Fibroblast of mammary gland (primary cell): ENCODE results near the gene GAPDHS.

Experiments used
- DNase-seq: peaks from one replicate; pipeline ENCODE4 v3.0.0-alpha.2; 2010; ENCODE audit warnings: low read depth
- H3K4me3 ChIP-seq: 2 replicates; pipeline ENCODE4 v1.5.1; 2011; ENCODE audit warnings: low read depth, mild to moderate bottlenecking, low read length, moderate library complexity; ENCODE audit not compliant: control insufficient read depth
- TF ChIP-seq, protein P1 (sequence below): conservative IDR thresholded peaks from 2 replicates; pipeline ENCODE4 v1.5.1; 2011; ENCODE audit warnings: low read depth, low read length, inconsistent platforms; ENCODE audit not compliant: control insufficient read depth, insufficient read depth

Gene GAPDHS

DNA sequence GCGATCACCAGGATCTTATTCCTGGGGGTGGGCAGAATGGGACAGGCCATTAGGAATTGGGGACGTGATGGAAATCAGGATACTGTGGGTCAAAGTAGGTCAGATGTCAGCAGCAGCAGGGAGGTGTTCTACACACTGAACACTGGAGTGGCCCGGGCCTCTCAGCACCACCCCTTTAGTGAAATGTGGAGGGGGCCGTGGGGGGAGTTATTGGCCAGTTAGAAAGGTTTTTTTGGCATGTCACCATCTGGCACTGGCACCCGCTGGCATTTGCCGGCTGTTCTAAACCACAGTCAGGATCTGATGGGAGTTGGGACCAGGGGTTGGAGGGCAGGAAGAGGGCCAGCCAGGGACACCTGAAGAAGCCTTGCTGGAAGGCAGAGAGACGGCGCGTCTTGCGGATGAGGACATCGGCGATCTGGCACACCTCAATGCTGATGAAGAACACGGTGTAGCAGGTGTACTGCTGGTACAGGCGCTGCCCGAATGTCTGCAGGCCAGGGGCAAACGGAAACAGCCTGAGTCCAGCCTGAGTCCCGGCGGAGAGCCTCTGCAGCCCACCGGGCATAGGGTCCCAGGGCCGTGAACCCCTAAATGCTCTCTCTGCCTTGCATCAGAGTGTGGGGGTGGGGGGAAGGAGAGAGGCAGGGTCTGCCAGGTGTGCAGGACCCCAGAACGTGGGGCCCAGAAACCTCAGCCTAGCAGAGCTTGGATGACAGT, 18.0 kb downstream of the GAPDHS start:
- DNase-seq = no peak
- TF ChIP-seq, protein P1, sequence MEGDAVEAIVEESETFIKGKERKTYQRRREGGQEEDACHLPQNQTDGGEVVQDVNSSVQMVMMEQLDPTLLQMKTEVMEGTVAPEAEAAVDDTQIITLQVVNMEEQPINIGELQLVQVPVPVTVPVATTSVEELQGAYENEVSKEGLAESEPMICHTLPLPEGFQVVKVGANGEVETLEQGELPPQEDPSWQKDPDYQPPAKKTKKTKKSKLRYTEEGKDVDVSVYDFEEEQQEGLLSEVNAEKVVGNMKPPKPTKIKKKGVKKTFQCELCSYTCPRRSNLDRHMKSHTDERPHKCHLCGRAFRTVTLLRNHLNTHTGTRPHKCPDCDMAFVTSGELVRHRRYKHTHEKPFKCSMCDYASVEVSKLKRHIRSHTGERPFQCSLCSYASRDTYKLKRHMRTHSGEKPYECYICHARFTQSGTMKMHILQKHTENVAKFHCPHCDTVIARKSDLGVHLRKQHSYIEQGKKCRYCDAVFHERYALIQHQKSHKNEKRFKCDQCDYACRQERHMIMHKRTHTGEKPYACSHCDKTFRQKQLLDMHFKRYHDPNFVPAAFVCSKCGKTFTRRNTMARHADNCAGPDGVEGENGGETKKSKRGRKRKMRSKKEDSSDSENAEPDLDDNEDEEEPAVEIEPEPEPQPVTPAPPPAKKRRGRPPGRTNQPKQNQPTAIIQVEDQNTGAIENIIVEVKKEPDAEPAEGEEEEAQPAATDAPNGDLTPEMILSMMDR = no peak
- no peak overlapping the region for H3K4me3 ChIP-seq

DNA sequence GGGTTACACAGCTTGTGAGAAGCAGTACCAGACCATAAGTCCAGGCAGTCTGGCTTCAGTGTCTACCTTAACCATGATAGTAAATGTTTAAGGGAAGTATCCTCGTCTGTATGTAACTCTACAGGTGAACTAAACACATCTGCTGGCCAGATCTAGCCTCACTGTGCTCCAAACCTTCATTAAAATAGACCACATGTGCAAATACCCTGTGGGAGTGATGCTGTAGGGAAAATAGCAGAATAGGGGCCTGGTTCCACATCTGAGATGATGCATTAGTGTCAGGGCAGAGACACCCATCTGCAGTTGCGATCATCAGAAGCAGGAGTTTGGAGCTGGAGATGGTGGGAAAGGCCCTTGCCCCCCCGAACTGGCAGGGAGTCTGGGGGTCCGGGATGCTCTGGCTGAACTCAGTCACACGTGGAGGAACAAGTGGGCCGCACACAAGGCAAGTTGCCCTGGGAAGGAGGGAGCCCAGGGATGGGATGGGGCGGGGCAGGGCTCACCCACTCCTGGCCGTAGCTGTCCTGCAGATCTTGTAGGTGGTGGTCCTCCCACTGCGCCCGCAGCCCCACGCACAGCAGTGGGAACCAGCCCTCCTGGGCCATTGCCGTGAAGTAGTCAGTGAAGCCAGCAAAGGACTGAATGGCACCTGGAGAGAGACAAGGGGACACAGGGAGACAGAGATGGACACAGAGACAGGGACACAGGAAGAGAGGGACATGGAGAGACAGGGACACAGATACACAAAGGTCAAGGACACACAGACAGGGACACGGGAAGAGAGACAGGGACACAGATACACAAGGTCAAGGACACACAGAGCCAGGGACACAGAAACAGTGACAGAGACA, 19.5 kb downstream of the GAPDHS start:
- no peak for DNase-seq
- TF ChIP-seq, protein P1 = no peak

DNA sequence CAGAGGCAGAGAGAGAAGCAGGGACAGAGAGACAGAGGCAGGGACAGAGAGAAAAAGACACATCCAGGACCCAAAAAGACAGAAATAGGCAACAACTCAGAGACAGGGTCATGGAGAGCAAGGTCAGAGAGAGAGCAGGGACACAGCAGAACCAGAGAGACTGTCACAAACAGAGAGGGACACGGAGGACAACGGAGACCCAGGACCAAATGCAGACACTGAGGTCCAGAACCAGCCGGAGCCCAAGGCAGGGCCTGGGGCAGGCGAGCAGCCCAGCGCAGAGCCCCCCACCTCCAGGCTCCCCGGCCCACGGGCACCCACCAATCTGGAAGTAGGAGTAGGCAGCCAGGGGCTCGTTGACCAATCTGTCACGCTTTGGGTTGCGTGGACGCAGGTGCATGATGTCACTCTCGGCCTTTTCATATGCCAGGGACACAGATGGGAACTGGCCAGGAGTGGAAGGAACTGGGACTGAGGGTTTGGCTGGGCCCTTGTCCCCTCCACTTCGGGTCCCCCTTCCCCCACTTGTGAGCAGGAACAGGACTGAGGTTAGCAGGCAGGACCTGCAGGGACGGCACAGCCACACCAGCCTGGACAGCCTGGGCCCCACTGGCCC, 20.2 kb downstream of the GAPDHS start:
- no peak for DNase-seq
- TF ChIP-seq, protein P1 = no peak
- H3K4me3 ChIP-seq = no peak overlapping the region

More for the DNA sequence above, 19.5 kb downstream of the GAPDHS start:
- H3K4me3 ChIP-seq = no peak overlapping the region

DNA sequence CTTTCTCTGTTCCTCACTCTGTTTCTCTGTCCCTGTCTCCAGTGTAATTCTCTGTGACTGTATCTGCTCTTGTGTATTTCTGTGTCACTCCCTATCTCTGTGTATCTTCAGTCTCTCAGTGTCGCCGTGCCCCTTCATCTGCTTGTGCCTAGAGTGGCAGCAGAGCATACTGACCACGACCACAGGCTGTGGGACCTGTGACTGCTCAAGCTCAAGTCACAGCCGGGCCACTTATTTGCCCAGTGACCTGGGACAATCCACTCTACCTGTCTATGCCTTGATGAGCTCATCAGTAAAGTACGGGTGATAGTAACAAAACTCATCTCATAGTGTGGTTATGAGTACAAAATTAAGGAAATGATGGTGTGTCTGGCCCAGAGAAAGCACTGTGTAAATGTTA, 20.8 kb downstream of the GAPDHS start:
- H3K4me3 ChIP-seq = no peak overlapping the region
- TF ChIP-seq, protein P1 = no peak
- DNase-seq = no peak

DNA sequence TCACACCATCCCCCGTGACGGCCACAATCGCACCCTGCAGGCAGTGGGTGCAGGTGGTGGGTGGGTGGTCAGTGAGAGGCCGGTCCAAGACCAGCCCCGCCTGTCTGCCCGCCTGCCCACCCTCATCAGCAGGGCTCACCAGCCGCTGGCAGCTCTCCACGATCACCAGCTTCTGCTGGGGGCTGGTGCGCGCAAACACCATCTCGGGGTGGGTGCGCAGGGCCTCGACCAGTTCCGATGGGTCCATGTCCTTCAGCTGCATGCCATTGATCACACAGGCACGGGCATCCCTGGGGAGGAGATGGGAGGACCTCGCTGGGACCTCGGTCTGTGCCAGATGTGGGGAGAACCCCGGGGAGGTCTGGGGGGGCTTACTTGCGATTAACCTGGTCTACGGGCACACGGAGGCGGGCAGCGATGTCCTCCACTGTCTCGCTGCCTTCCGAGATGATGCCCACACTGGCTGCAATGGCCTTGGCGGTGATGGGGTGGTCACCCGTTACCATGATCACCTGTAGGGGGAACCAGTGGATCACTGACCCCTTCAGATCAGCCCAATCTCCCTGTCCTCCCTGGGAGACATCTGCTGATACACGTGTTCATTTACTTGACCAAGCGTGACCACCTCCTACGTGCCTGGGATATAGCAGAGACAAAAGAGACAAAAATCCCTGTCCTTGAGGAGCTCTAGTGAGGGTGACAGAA, 22.2 kb downstream of the GAPDHS start:
- TF ChIP-seq, protein P1 = peak; percentile 35
- peak; percentile 52 for DNase-seq
- H3K4me3 ChIP-seq = no peak overlapping the region

DNA sequence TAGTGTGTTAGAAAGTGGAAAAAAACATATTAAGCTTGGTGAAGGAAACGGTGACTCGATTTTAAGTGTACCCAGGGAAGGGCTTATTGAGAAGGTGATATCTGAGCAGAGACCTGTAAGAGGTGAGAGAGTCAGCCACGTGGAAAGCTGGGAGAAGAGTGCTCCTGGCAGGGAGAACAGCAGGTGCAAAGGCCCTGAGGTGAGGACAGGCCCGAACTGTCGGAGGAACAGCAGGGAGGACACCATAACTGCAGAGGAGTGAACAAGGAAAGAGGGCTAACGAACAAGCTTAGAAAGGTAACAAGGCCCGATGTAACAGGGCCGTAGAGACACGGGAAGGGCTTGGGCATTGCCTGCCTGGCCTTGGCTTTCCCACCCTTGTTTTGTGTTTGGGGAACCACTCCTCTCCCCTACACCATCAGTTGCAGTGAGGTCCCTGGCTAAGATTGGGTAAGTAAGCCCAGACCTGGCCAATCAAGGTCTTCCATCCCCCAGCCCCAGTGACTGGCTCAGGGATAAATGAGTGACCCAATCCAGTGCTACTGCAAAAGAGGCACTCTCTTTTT, 22.9 kb downstream of the GAPDHS start:
- no peak overlapping the region for H3K4me3 ChIP-seq
- TF ChIP-seq, protein P1 = no peak
- DNase-seq = no peak
